GM18526 (cell line): ENCODE data around the gene ARMC9.

Experiments
- POLR2A ChIP-seq: IDR thresholded peaks from 3 replicates; pipeline ENCODE4 v1.6.1; 2011; ENCODE audit not compliant: insufficient read length; ENCODE audit errors: extremely low read depth

ARMC9 gene

DNA sequence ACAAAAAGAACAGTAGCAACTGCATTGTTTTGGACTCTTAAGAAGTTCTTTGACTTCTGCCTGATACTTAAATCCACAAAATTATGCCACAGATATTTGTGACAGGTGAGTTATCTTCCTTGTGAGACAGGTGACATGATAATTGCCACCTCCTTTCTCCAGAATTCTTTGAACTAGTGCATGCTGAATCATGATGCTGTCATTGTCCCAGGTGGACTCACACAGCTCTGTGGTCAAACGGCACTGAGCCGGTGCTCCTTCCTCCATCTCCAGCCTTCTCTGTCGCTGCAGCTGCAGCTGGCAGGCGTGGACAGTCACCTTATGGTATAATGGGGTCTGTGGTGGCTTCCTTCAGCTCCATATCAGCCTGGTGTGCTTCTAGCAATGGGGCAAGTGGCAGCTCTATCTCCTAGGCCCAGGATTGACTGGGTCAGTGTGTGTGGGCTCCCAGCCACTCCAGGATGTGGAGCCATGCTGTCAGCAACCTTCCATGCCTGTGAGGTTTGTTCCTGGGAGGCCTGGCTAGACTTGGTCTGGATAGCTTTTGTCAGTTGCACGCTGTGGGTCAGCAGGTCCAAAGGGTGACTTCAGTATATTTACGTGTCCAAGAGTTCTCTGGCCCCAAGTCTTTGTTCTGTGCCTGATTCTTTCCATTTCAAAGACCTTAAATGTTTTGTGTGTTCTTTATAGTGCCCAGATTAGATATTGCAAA lies 15.7 kb downstream of the ARMC9 start:
- no peak for TF ChIP-seq POLR2A

DNA sequence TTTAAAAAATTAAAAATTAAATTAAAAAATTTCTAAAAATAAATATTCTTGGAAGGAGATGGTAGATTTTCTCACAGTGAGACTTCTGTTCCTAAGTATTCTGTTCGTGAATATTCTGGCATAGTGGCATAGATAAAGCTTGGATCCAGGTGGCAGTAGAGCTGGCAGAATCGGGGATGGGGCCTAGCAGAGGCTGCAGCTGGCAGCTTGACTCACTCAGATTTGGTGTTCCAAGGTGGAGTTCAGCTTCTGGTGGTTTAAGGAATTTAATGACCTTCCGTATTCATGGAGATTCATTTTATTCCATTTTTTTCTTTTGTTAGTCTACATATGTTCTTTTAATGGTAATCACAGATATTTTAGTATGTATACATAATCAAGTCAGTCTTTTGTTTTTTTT lies 19.9 kb downstream of the ARMC9 start:
- TF ChIP-seq POLR2A, result no peak

DNA sequence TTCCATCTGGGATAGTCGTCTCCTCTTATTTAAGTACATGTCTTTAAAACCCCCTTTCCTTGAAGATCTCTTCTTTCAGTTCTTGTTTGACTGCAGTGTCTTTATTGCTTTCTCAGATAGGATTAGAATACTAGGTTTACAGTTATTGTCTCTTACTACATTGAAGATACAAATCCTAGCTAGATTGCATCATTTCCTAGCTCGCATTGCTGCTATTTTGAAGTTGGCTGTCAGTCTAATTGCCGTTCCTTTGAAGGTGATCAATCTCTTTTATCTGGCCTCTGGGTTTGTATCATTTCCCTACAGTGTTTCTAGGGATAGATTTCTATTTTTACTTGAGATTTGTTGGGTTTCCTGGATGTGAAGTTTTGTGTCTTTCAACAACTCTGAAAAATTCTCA lies 20.9 kb downstream of the ARMC9 start:
- TF ChIP-seq POLR2A, result no peak

DNA sequence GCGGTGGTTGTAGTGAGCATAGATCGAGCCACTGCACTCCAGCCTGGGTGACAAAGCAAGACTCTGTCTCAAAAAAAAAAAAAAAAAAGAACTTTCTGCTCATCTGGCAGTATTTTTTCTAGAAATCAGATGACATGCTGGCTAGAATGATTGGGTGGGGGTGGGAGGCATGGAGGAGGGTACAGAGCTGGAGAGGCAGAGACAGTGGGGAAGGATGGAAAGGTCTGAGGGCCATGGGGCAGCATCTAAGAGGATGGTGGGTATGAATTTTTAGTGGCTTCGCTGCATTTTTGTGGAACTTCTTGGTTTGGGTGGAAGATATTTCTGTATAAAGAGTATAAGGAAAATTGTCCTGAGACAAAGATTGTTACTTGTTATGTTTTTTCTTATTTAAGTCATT lies 23.3 kb downstream of the ARMC9 start:
- TF ChIP-seq POLR2A, result no peak

DNA sequence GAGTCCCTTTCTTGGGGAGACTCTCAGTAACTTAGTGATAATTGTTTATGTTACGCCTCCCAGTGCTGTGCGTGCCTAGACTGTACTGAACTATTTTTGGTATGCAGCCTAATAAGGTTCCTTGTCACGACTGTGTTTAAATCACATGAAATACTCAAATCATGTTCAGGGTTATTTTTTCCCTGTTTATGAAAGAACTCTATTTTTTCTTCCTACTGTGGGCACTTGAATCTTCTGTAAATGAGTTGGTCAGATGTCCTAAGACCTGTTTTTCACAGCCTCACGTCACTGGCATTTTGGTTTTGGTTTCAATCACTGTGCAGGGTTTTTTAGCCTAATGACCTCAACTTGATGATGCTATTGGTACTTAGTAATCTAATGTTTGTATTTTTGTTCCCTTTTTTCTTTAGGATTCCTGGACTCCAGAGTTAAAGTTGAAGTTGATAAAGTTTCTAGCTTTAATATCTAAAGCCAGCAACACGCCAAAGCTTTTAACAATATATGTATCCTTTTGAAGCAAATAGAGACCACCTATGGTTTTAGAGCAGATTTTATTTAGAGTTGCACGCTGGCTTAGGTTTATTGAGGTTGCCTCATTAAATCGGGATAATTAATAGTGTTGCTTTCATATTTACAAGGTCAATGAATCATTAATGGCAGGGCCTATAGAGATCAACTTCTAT lies 24.0 kb downstream of the ARMC9 start:
- TF ChIP-seq POLR2A, result no peak

DNA sequence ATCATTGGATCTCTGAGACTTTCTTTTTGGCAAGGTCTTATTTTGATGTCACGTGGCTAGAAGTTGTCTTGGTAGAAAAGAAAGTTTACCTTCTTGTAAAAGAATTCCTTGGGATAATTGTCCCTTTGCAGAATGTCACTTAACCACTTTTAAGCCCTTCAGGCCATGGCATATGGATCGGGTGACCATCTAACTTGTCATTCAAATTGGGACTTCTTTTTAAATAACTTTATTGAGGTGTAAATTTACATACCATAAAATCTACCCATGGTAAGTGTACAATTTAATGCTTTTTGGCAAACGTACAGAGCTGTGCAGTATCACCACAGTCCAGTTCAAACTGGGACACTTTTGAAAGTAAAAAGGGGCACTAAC lies 24.6 kb downstream of the ARMC9 start:
- no peak for TF ChIP-seq POLR2A

DNA sequence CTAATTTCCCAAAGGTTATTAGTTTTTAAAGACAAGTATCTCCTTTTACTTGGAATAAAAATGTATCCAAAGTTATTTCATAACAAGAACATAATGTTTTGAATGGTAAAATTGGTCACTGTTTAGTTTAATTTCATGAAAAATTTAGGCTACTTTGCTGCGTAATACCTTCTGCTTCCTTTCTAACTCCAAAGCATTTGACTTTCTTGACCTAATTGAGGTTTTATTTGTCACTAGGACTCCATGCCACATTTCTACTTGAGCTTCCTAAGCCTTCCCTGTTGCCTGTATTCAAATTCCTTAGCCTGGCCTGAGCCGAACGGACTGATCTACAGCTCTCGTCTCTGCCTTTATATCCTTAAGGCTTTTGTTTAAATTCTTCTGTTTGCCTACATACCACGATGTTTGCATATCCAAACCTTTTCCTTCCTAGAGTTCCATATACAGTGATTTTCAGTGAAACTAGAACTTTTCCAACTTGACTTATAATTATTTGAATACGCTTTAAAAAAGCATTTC lies 25.1 kb downstream of the ARMC9 start:
- no peak for TF ChIP-seq POLR2A

DNA sequence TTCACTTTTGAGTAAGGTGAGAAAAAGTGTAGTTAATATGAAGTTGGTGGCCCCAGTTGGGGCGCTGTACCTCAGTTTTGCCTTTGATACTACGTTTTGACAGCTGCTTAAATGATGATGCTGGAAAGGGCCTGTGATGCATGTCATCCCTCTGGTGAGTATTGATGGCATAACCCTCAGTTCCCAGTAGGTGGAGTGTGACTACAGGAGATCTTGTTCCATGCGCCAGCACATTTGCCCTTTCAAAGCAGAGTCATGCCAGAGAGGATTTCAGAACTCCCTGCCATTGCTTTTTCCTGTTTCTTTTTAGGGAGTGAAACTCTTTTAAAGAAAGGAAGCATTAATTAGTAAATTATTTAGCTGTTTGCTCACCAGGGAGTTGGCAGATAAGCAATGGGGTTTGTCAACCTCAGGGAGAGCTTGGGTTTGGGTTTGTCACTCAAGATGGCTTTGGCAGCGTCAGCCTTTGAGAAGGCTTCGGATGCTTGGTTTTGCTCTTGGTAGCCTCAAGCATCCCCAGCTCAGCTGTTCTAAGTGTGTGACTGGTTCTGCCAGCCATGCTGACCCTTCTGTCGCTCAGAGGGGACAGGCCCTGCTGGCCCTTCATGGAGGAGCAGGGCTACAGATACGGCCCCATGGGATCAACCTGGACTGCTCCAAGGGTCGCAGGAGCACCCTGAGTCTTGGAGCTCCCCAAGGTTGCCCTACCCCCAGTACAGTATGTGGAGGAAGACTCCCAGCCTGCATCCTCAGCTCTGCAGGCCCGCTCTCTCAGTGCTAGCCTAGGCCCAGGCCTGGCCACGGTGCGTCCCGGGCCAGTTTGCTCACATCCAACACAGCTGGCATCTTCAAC lies 29.1 kb downstream of the ARMC9 start:
- TF ChIP-seq POLR2A, result no peak

DNA sequence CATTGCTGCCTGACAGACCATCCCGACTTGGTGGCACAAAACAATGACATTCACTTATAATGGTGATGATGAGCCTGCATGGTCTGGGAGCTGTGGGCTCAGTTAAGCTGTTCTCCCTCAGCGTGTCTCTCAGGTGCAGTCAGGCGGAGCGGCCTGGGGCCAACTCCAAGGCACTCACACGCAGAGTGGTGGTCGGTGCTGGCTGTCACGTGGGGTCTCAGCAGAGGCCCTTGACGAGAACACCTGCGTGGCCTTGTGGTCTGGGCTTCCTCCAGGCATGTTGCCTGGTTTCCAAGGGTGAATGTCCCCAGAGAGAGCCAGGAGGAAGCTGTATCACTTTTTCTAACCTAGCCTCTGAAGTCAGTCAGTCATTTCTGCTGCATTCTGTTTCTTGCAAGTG lies 29.8 kb downstream of the ARMC9 start:
- TF ChIP-seq POLR2A, result peak; percentile 23

DNA sequence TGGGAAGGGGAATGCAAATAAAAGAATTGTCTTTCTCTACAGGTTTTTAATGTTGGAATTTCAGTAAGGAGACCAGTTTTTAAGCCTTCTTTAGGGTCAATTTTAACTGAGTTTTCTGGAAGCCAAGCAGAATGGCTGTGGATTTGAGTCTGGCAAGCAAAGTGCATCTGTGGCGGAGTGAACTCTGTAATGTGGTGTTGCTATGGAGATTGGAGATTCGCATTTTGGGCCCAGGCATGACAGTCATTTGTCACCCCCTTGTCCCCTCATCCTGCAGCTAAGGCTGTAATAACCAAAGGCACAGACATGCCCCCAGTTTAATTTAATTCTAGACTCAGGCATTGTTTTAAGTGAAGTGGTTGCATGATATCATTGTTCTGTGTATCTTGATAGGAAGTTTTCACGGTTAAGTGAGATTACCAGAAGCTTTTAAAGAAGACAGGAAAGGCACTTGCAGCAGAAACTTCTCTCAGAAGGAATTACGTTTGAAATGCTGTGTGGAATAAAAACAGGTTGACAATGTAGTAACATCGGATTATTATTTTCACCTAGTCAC lies 30.6 kb downstream of the ARMC9 start:
- TF ChIP-seq POLR2A, result no peak

DNA sequence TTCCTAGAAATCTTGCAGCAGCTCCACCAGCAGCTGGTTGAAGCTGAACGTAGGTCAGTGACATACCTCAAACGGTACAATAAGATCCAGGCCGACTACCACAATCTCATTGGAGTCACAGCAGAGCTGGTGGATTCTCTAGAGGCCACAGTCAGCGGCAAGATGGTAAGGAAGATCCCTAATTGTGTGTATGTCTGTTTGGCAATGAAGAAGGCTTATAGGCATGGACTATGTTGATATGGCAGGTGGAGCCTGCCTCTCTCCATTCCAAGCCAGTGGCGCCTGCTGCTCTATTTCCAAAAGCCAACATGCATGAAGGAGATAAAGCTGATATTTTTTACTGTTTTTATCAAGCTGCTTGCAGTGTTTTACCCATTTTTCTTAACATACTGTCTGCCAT lies 36.8 kb downstream of the ARMC9 start:
- TF ChIP-seq POLR2A, result no peak

DNA sequence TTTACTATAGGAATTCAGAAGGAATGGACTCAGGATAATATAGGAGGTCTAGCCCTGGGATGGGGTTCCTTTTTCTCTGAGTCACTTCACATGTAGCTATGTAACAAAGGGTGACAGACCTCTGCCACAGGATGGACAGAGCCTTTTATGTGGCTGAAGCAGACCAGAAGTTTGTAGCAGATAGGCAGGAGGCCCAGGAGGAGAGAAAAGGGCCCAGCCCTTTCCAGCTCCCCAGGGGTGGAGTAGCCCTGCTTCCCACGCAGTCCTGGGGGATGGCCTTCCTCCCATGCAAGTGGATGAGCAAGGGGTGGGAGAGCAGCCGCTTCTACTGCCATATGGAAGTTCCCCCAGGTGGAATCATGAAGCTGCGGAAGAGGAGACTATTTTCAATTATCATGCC lies 40.3 kb downstream of the ARMC9 start:
- no peak for TF ChIP-seq POLR2A

DNA sequence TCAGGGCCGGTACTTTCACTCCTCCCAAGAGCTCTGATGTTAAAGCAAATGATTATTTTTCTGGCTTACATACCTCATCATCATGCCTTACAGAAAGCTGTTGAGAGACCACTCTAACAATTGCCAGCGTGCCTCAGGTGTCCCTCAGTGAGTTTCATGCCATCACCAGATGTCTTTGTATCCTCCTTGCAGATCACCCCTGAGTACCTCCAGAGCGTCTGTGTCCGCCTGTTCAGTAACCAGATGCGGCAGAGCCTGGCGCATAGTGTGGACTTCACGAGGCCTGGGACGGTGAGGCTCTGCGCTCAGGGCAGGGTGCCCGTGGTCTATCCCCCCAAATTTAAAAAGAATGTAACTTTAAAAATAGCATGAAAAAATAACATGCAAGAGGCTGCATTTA lies 41.3 kb downstream of the ARMC9 start:
- no peak for TF ChIP-seq POLR2A

DNA sequence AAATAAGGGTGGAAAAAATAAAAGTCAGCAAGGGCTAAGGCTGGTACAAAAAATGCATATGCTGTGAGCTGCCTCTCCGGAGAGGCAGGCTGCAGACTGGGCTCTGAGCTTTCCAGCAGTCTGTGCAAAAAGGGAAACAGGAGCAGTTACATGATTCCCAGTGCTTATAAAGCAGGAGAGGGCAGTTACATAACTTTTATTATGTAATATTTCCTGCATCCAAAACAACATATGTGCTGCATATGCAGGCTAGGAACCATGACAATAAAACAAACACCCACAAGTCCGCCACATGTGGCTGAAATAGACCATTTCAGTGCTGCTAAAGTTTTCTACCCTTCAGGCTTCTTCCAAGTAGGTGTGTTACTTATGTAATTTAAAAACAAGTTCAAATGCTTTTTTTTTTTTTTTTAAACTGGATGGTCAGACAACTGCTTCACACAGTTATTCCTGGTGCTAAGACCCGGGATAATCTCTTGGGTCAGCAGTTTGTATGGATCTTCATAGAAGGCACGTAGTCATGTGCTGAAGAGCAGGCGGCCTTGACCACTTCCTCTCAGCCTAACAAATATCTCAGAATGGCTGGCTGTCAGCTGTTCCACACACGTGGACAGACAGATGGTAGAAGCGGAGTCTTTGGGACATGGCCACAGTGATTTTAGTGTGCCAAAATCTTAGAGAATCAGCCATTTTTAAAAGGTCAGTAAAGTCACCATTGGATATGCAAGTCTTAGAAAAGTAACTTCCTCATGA lies 43.5 kb downstream of the ARMC9 start:
- no peak for TF ChIP-seq POLR2A

DNA sequence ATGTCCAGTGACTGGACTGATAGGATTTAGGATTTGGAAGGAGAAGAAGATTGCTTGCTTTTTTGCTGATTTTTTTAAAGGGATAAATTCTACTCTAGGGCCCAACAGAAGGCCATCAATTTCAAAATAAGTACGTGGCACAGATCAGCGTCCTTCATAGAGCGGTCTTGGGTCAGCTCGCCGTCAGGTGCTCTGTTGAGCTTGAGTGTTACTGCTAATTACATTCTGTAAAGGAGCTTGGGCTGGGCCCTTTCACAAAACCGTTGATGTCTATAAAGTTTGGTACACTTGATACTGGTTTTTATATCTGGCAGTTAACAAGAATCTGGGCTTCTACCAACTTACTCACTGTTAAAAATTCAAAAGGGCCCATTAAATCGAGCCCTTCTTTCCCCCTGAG lies 45.4 kb downstream of the ARMC9 start:
- TF ChIP-seq POLR2A, result no peak
